AG04449 (cell line): ENCODE measurements around the gene TESPA1.

Experiments
- CTCF ChIA-PET: fragments of 350-600 bp; formaldehyde crosslinking; extraction: SDS; loops from one replicate; lab custom pipeline; 2021; ENCODE audit warnings: antibody characterized with exemption; lab: Yijun Ruan, JAX
- POLR2A ChIA-PET: fragments of 400-600, 350-600 bp; formaldehyde crosslinking; extraction: SDS; loops from one replicate; lab custom pipeline; 2020; ENCODE audit warnings: antibody characterized with exemption, inconsistent platforms; lab: Yijun Ruan, JAX
- DNase-seq: peaks from one replicate; pipeline ENCODE4 v3.0.0-alpha.2; 2010; ENCODE audit warnings: low read depth, low spot score
- H3K4me3 ChIP-seq: 2 replicates; pipeline ENCODE4 v1.5.1; 2011; ENCODE audit warnings: low read depth, mild to moderate bottlenecking, control low read depth, low read length
- CTCF ChIP-seq: IDR thresholded peaks from one replicate; pipeline ENCODE4 v1.5.1; 2011; ENCODE audit warnings: mild to moderate bottlenecking, moderate library complexity, low read length, control low read depth, inconsistent platforms; ENCODE audit not compliant: insufficient read depth; ENCODE audit errors: missing control alignments

TESPA1 gene

DNA sequence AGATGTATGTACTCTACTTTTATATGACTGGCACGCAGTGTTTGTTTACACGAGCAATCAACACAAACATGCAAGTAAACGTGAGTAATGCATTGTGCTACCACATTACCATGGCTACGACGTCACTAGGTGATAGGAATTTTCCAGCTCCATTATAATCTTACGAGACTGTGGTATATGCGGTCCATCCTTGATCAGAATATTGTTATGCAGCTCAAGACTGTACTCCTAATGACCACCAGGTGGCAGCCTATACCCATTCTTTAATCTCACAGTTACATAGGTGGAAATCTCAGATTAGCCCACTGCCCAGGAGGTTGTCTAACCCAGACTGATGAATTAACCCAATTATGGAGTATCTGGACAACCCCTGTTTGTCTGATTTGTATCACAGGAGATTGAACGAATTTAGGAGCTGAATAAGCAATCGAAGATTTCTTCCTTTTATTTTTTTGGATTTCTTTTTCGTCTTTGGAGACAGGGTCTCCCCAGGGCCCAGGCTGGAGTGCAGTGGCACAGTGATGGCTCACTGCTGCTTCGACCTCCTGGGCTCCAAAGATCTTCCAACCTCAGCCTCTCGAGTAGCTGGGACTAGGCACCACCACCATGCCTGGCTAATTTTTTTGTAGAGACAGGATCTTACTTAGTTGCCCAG lies 8.7 kb upstream of the TESPA1 start:
- no peak overlapping the region for H3K4me3 ChIP-seq
- DNase-seq, result peak; percentile 4
- ChIA-PET POLR2A (no interaction called here), CTCF (interaction anchor here (0.8 to 7.6 kb wide), 30 partner anchors 9 to 626 kb away, joined by 3 to 272 read pairs (median 4); partner anchors contain the start of gene NEUROD4)
- peak; percentile 71 for TF ChIP-seq CTCF

- ChIA-PET POLR2A (no interaction called here), CTCF (interaction anchor here (0.9 to 7.6 kb wide), 11 partner anchors 9 to 627 kb away, joined by 3 to 272 read pairs (median 8); no protein-coding TSS in a partner anchor)
- no peak for TF ChIP-seq CTCF
- no peak overlapping the region for H3K4me3 ChIP-seq
- DNase-seq, result no peak
These were observed 7.4 kb upstream of the TESPA1 start for GRCh38 chr12:54991991-54992375.

- CTCF ChIA-PET, result interaction anchor here (2.8 to 7.6 kb wide), 3 partner anchors 13 to 628 kb away, joined by 13 to 272 read pairs (median 38); no protein-coding TSS in a partner anchor
- DNase-seq, result no peak
- no peak overlapping the region for H3K4me3 ChIP-seq
These were observed 6.8 kb upstream of the TESPA1 start for GRCh38 chr12:54991161-54991990.

GRCh38 chr12:54989829-54990228 lies 5.3 kb upstream of the TESPA1 start:
- POLR2A ChIA-PET, result no interaction called here
- no peak for DNase-seq
- H3K4me3 ChIP-seq, result no peak overlapping the region
- no peak for TF ChIP-seq CTCF
- CTCF ChIA-PET, result interaction anchor here (0.6 to 1.0 kb wide), 2 partner anchors 80 to 82 kb away, joined by 3 to 4 read pairs; no protein-coding TSS in a partner anchor

More at GRCh38 chr12:54991161-54991990, 6.8 kb upstream of the TESPA1 start:
- TF ChIP-seq CTCF, result no peak
- POLR2A ChIA-PET, result no interaction called here

GRCh38 chr12:54988402-54989054 lies 4.0 kb upstream of the TESPA1 start:
- TF ChIP-seq CTCF, result no peak
- no peak for DNase-seq
- no peak overlapping the region for H3K4me3 ChIP-seq
- POLR2A ChIA-PET, result no interaction called here
- CTCF ChIA-PET, result interaction anchor here (1.1 kb wide), 1 partner anchor 11 kb away, joined by 3 read pairs; no protein-coding TSS in a partner anchor
